CD4-positive, alpha-beta T cell (primary cell): Measurements from ENCODE around the gene SH3RF3. TPM values are rescaled to one million over a fixed set of nuclear protein-coding genes. Genes with fewer than 3 reads are reported as not detected.

Source experiments
- ATAC-seq: fragments of 200-7000 bp; cut with Tn5 transposase; one replicate; pipeline ENCODE4 v1.10.0; 2022; ENCODE audit warnings: mild to moderate bottlenecking; ENCODE audit not compliant: poor library complexity
- CTCF ChIA-PET: fragments of 350-600 bp; sonication (Branson Sonifier 250); formaldehyde crosslinking; loops from one replicate; lab custom pipeline; 2021; ENCODE audit warnings: antibody characterized with exemption, inconsistent platforms; lab: Charles Lee
- POLR2A ChIA-PET: fragments of 350-600 bp; sonication (Branson Sonifier 250); formaldehyde crosslinking; loops from one replicate; lab custom pipeline; 2021; ENCODE audit warnings: antibody characterized with exemption, inconsistent platforms; lab: Charles Lee
- DNase-seq, 14 experiments: peaks; one replicate each; pipeline ENCODE4 v3.0.0-alpha.2; 2013 to 2020; ENCODE audit warnings: mixed read lengths in 2 of 14
- H3K27ac ChIP-seq, 2 donors: one replicate each; pipeline versions ENCODE4 v1.5.1 to v1.7.0; 2013; ENCODE audit warnings: low read length in 2 of 2, low read depth in 1 of 2, mild to moderate bottlenecking in 1 of 2
- H3K27me3 ChIP-seq, 2 experiments: 1 replicate in 1 of 2; 2 replicates in 1 of 2; pipeline versions ENCODE4 v1.6.1 to v1.7.0; 2013; ENCODE audit warnings: low read length in 2 of 2, control low read depth in 1 of 2, mild to moderate bottlenecking in 1 of 2, moderate library complexity in 1 of 2; ENCODE audit not compliant: insufficient read depth in 2 of 2, control insufficient read depth in 1 of 2
- H3K36me3 ChIP-seq: one replicate; pipeline ENCODE4 v1.6.1; 2013; ENCODE audit warnings: low read length, control low read depth; ENCODE audit not compliant: insufficient read depth
- H3K4me1 ChIP-seq: one replicate; pipeline ENCODE4 v1.6.1; 2013; ENCODE audit warnings: low read length, control low read depth; ENCODE audit not compliant: insufficient read depth
- H3K4me3 ChIP-seq: one replicate; pipeline ENCODE4 v1.5.1; 2013; ENCODE audit warnings: mild to moderate bottlenecking, low read length, moderate library complexity
- H3K9me3 ChIP-seq, 2 experiments: 1 replicate in 1 of 2; 2 replicates in 1 of 2; pipeline versions ENCODE4 v1.6.1 to v1.7.0; 2013; ENCODE audit warnings: low read length in 2 of 2, mild to moderate bottlenecking in 2 of 2, control low read depth in 1 of 2, moderate library complexity in 1 of 2; ENCODE audit not compliant: control insufficient read depth in 1 of 2, insufficient read depth in 1 of 2
- H3K27ac Mint-ChIP-seq: one replicate; pipeline ENCODE4 v1.8.0; 2020; ENCODE audit warnings: mixed read lengths
- H3K27me3 Mint-ChIP-seq: one replicate; pipeline ENCODE4 v1.8.0; 2021; ENCODE audit warnings: mixed read lengths
- H3K36me3 Mint-ChIP-seq: one replicate; pipeline ENCODE4 v1.8.0; 2021; ENCODE audit warnings: low read depth, mixed read lengths
- H3K4me1 Mint-ChIP-seq: one replicate; pipeline ENCODE4 v1.8.0; 2021; ENCODE audit warnings: low read depth, mixed read lengths
- H3K4me3 Mint-ChIP-seq: one replicate; pipeline ENCODE4 v1.8.0; 2020; ENCODE audit warnings: mild to moderate bottlenecking, mixed read lengths
- H3K9me3 Mint-ChIP-seq: one replicate; pipeline ENCODE4 v1.8.0; 2020; ENCODE audit warnings: mixed read lengths
- intact Hi-C, 2 experiments: fragments of 100-400 bp; cut with DNase I in 1 of 2; cut with micrococcal nuclease in 1 of 2; formaldehyde crosslinking; loops; one replicate each; pipeline versions ENCODE4 v1.15.1 to v1.9.0; 2023 to 2025; cut with DNase I, micrococcal nuclease
- total RNA-seq, 174 experiments: library from RNA in 2 of 174; stranded (reverse) in 2 of 174; gene quantifications; one replicate each; pipeline ENCODE4 v1.2.3 and lab custom pipeline; 2021 to 2026
- TF ChIP-seq, protein P1 (sequence below): fragments of 200-600 bp; IDR thresholded peaks from one replicate; pipeline ENCODE4 v1.8.0; 2022; ENCODE audit warnings: antibody characterized with exemption, mild to moderate bottlenecking

The SH3RF3 gene
- total RNA-seq, 2 experiments from 2014 or later: 5.2 to 5.9 TPM

DNA sequence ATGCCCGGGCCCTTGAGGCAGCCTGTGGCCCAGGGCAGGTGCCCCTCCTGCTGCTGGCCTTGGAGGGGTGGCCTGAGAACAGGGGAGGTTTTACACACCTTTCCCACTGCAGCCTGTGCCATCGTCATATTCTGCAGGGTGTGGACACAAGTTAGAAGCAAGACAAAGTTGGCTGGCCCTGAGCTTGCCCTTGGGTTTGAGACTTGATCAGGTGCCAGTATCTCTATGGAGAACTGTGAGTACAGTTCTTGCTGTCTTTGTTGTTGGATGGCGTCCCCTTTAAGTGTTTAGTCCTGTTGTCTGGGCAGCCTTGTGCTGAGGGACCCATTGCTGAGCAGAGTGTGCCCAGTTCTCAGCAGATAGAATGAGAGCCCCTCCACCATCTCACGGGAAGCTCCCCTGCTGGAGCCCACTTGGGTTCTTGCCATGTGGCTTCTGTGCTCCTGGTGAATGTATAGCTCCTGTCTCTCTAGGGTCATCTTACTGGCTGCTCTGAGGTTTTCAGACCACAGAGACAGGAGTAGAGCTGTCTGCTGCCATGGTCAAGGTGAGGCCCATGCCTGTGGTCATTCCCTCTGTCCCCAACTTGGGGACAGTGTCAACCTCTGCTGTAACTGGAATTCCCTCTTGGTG lies 115.9 kb downstream of the SH3RF3 start:
- TF ChIP-seq, protein P1, sequence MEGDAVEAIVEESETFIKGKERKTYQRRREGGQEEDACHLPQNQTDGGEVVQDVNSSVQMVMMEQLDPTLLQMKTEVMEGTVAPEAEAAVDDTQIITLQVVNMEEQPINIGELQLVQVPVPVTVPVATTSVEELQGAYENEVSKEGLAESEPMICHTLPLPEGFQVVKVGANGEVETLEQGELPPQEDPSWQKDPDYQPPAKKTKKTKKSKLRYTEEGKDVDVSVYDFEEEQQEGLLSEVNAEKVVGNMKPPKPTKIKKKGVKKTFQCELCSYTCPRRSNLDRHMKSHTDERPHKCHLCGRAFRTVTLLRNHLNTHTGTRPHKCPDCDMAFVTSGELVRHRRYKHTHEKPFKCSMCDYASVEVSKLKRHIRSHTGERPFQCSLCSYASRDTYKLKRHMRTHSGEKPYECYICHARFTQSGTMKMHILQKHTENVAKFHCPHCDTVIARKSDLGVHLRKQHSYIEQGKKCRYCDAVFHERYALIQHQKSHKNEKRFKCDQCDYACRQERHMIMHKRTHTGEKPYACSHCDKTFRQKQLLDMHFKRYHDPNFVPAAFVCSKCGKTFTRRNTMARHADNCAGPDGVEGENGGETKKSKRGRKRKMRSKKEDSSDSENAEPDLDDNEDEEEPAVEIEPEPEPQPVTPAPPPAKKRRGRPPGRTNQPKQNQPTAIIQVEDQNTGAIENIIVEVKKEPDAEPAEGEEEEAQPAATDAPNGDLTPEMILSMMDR: no peak

GRCh38 chr2:109246176-109246575 lies 117.2 kb downstream of the SH3RF3 start:
- ATAC-seq (no peak), DNase-seq (no peak)
- ChIA-PET POLR2A (no interaction called here), CTCF (interaction anchor here (1.3 kb wide), 1 partner anchor 9 kb away, joined by 3 read pairs; no protein-coding TSS in a partner anchor)
- Histone ChIP-seq H3K4me3 (no peak overlapping the region), H3K36me3 (no peaks in the 10 kb centered on the region), H3K27ac (no peak overlapping the region), H3K27me3 (peaks cover 0 to 2% of the 10 kb centered on the region in 2 experiments), H3K9me3 (no peaks in the 10 kb centered on the region), H3K4me1 (no peaks in the 10 kb centered on the region)
- Mint-ChIP-seq H3K36me3 (no peaks in the 10 kb centered on the region), H3K4me1 (no peaks in the 10 kb centered on the region), H3K9me3 (no peaks in the 10 kb centered on the region), H3K27ac (no peak overlapping the region), H3K27me3 (no peaks in the 10 kb centered on the region), H3K4me3 (no peak overlapping the region)
- intact Hi-C loops: no loop called here
- TF ChIP-seq, protein P1: no peak

More for the DNA sequence above, 115.9 kb downstream of the SH3RF3 start:
- no peaks in the 10 kb centered on the region for H3K27me3 Mint-ChIP-seq
- H3K4me3 Mint-ChIP-seq: no peak overlapping the region
- no peaks in the 10 kb centered on the region for H3K4me1 ChIP-seq
- H3K9me3 Mint-ChIP-seq: no peaks in the 10 kb centered on the region
- H3K9me3 ChIP-seq: no peaks in the 10 kb centered on the region
- ATAC-seq (no peak), DNase-seq (no peak)
- no peaks in the 10 kb centered on the region for H3K4me1 Mint-ChIP-seq
- no peak overlapping the region for H3K27ac ChIP-seq
- H3K36me3 ChIP-seq: no peaks in the 10 kb centered on the region
- CTCF ChIA-PET: no interaction called here
- H3K27ac Mint-ChIP-seq: no peak overlapping the region
- no peak overlapping the region for H3K4me3 ChIP-seq
- no peaks in the 10 kb centered on the region for H3K36me3 Mint-ChIP-seq
- POLR2A ChIA-PET: no interaction called here
- H3K27me3 ChIP-seq: peaks cover 0 to 2% of the 10 kb centered on the region in 2 experiments
- intact Hi-C loops: no loop called here

DNA sequence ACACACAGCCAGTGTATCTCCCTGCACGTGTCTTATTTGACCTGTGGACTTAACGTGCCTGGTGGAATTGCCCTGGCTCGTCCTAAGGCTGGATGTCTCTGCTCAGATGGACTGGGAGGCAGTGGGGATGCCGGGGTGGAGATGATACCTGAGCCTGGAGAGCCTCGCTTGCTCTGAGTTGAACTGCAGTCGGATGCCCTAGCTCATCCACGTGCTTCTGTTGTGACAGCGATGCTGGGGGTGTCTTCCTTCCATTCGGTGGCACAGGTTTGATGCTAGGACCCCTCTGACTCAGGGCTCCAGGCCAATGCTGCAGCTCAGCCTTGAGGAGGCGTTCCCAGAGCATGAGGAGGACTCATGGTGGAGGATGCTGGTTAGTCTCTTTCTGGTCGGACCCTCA lies 117.6 kb downstream of the SH3RF3 start:
- H3K4me1 Mint-ChIP-seq: no peaks in the 10 kb centered on the region
- H3K36me3 Mint-ChIP-seq: no peaks in the 10 kb centered on the region
- no peaks in the 10 kb centered on the region for H3K4me1 ChIP-seq
- ATAC-seq (no peak), DNase-seq (no peak)
- no peak overlapping the region for H3K4me3 Mint-ChIP-seq
- H3K27me3 Mint-ChIP-seq: no peaks in the 10 kb centered on the region
- no peak overlapping the region for H3K27ac Mint-ChIP-seq
- no peak overlapping the region for H3K4me3 ChIP-seq
- H3K27ac ChIP-seq: no peak overlapping the region
- H3K36me3 ChIP-seq: no peaks in the 10 kb centered on the region
- intact Hi-C loops: no loop called here
- TF ChIP-seq, protein P1: no peak
- no peaks in the 10 kb centered on the region for H3K9me3 Mint-ChIP-seq
- peaks cover 0 to 2% of the 10 kb centered on the region in 2 experiments for H3K27me3 ChIP-seq
- ChIA-PET POLR2A (no interaction called here), CTCF (interaction anchor here (1.3 kb wide), 1 partner anchor 9 kb away, joined by 3 read pairs; no protein-coding TSS in a partner anchor)
- no peaks in the 10 kb centered on the region for H3K9me3 ChIP-seq
